Gastrocnemius medialis (tissue), 4 donors: ENCODE measurements around the gene CTBP2.

Experiments used
- CTCF ChIP-seq, 5 experiments: fragments of 450-650 bp in 3 of 5; fragments of 200-600 bp in 2 of 5; sonication (generic) in 2 of 5; IDR thresholded peaks in 4 of 5; conservative IDR thresholded peaks in 1 of 5; 1 replicate in 4 of 5; 2 replicates in 1 of 5; pipeline ENCODE4 v1.5.1; 2016 to 2019; ENCODE audit warnings: antibody characterized with exemption in 5 of 5, mild to moderate bottlenecking in 3 of 5, moderate library complexity in 3 of 5
- POLR2A ChIP-seq, 2 donors: fragments of 450-650 bp; IDR thresholded peaks; one replicate each; pipeline ENCODE4 v1.6.1; 2017; ENCODE audit warnings: antibody characterized with exemption in 2 of 2, mild to moderate bottlenecking in 2 of 2, moderate library complexity in 2 of 2

- no peak for TF ChIP-seq CTCF (IDR thresholded peaks at IDR 0.05 in 4 of 5, conservative IDR thresholded peaks at IDR 0.05 in 1 of 5)
- no peak for TF ChIP-seq POLR2A (IDR thresholded peaks at IDR 0.05)
Observed at GRCh38 chr10:125068406-125068805, 92.0 kb downstream of the CTBP2 start.
